ENCODE data around the gene SORBS2. TPM values are rescaled to one million over a fixed set of nuclear protein-coding genes. Genes with fewer than 3 reads are reported as not detected.

Gene SORBS2
- total RNA-seq, 1 experiment from 2014 or later: 0.34 TPM

GRCh38 chr4:185689407-185689806, 122.6 kb downstream of the SORBS2 start:
- no peak overlapping the region for H3K27ac ChIP-seq (ENCODE audit: low read depth, low read length)
- H3K36me3 ChIP-seq (ENCODE audit: control insufficient read depth in 1 of 2, insufficient read depth in 2 of 2, low read length in 2 of 2): no peaks in the 10 kb centered on the region
- DNase-seq (ENCODE audit: low read depth, low spot score) (no peak), ATAC-seq (no peak)
- H2AFZ ChIP-seq (ENCODE audit: low read depth, low read length, poor library complexity, severe bottlenecking): no peak overlapping the region
- CTCF ChIA-PET: no interaction called here
- intact Hi-C loops (cut with micrococcal nuclease): no loop called here
- no peak overlapping the region for H3K4me2 ChIP-seq (ENCODE audit: low read length)
- no peaks in the 10 kb centered on the region for H4K20me1 ChIP-seq (ENCODE audit: insufficient read depth)
- TF ChIP-seq FOSL1 (IDR thresholded peaks at IDR 0.05; ENCODE audit: low read depth) (no peak), EGR1 (IDR thresholded peaks at IDR 0.05; ENCODE audit: low read depth) (no peak), SIN3A (IDR thresholded peaks at IDR 0.05; ENCODE audit: low read depth) (no peak), CEBPB (IDR thresholded peaks at IDR 0.05; ENCODE audit: low read depth) (no peak), POLR2A (IDR thresholded peaks at IDR 0.05; ENCODE audit: borderline replicate concordance, extremely low read depth, insufficient read depth, insufficient read length) (no peak)
- TF ChIP-seq, protein P1, sequence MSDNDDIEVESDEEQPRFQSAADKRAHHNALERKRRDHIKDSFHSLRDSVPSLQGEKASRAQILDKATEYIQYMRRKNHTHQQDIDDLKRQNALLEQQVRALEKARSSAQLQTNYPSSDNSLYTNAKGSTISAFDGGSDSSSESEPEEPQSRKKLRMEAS (IDR thresholded peaks at IDR 0.05): no peak
- BruUV-seq (replicated peaks): no TSS peak
- H3K4me1 ChIP-seq (ENCODE audit: control insufficient read depth in 1 of 2, insufficient read depth in 2 of 2, low read length in 2 of 2): no peaks in the 10 kb centered on the region
- H3K9me2 ChIP-seq (ENCODE audit: insufficient read depth): no peaks in the 10 kb centered on the region
- no peaks in the 10 kb centered on the region; the same call in 1 of the 2 replicates for H3K27me3 ChIP-seq (ENCODE audit: insufficient read depth, low read length)
- POLR2A ChIA-PET: no interaction called here
- H3K4me3 ChIP-seq (replicated peaks in 1 of 2; ENCODE audit: low read depth in 1 of 2, low read length in 2 of 2): no peak overlapping the region
- H3K79me2 ChIP-seq (ENCODE audit: insufficient read depth, low read length): no peaks in the 10 kb centered on the region
- no peak overlapping the region for H3K9ac ChIP-seq (ENCODE audit: low read length)
- no peaks in the 10 kb centered on the region for H3K9me3 ChIP-seq (ENCODE audit: control insufficient read depth in 1 of 2, insufficient read depth in 1 of 2, low read depth in 1 of 2, low read length in 2 of 2)
- RAD21 ChIA-PET (ENCODE audit: low non-redundant PET in 1 of 2, low total read pairs in 2 of 2, uncharacterized antibody in 2 of 2, unreplicated experiment in 2 of 2): no interaction called here

- ChIA-PET CTCF (no interaction called here), RAD21 (ENCODE audit: low non-redundant PET in 1 of 2, low total read pairs in 2 of 2, uncharacterized antibody in 2 of 2, unreplicated experiment in 2 of 2) (no interaction called here), POLR2A (no interaction called here)
- Histone ChIP-seq H3K9me3 (ENCODE audit: control insufficient read depth in 1 of 2, insufficient read depth in 1 of 2, low read depth in 1 of 2, low read length in 2 of 2) (no peaks in the 10 kb centered on the region), H2AFZ (ENCODE audit: low read depth, low read length, poor library complexity, severe bottlenecking) (no peak overlapping the region), H4K20me1 (ENCODE audit: insufficient read depth) (no peaks in the 10 kb centered on the region), H3K79me2 (ENCODE audit: insufficient read depth, low read length) (no peaks in the 10 kb centered on the region), H3K4me1 (ENCODE audit: control insufficient read depth in 1 of 2, insufficient read depth in 2 of 2, low read length in 2 of 2) (no peaks in the 10 kb centered on the region), H3K36me3 (ENCODE audit: control insufficient read depth in 1 of 2, insufficient read depth in 2 of 2, low read length in 2 of 2) (no peaks in the 10 kb centered on the region), H3K4me2 (ENCODE audit: low read length) (no peak overlapping the region), H3K27ac (ENCODE audit: low read depth, low read length) (no peak overlapping the region), H3K27me3 (ENCODE audit: insufficient read depth, low read length) (no peaks in the 10 kb centered on the region), H3K9ac (ENCODE audit: low read length) (no peak overlapping the region), H3K4me3 (replicated peaks in 1 of 2; ENCODE audit: low read depth in 1 of 2, low read length in 2 of 2) (no peak overlapping the region), H3K9me2 (ENCODE audit: insufficient read depth) (no peaks in the 10 kb centered on the region)
- ATAC-seq (no peak), DNase-seq (ENCODE audit: low read depth, low spot score) (no peak)
- intact Hi-C loops (cut with micrococcal nuclease): no loop called here
- BruUV-seq (replicated peaks): no TSS peak
- TF ChIP-seq ZBTB33 (IDR thresholded peaks at IDR 0.05; ENCODE audit: extremely low read depth, insufficient replicate concordance, low read length) (no peak), FOSL1 (IDR thresholded peaks at IDR 0.05; ENCODE audit: low read depth) (no peak), SRF (IDR thresholded peaks at IDR 0.05; ENCODE audit: low read depth) (no peak), YY1 (IDR thresholded peaks at IDR 0.05; ENCODE audit: extremely low read depth, insufficient replicate concordance, low read depth, low read length) (no peak), TCF7L2 (IDR thresholded peaks at IDR 0.05; ENCODE audit: borderline replicate concordance, extremely low read depth, insufficient read depth, insufficient read length) (no peak), ZFX (IDR thresholded peaks at IDR 0.05) (no peak), CEBPB (IDR thresholded peaks at IDR 0.05; ENCODE audit: low read depth) (no peak), EGR1 (IDR thresholded peaks at IDR 0.05; ENCODE audit: low read depth) (no peak), RAD21 (IDR thresholded peaks at IDR 0.05; ENCODE audit: low read depth) (no peak), ZNF274 (IDR thresholded peaks at IDR 0.05; ENCODE audit: low read depth, low read length) (no peak), EZH2phosphoT487 (IDR thresholded peaks at IDR 0.05; ENCODE audit: borderline replicate concordance) (no peak), POLR2A (IDR thresholded peaks at IDR 0.05; ENCODE audit: borderline replicate concordance, extremely low read depth, insufficient read depth, insufficient read length) (no peak), SIN3A (IDR thresholded peaks at IDR 0.05; ENCODE audit: low read depth) (no peak), POLR2AphosphoS5 (IDR thresholded peaks at IDR 0.05; ENCODE audit: low read depth, low read length) (no peak), SP1 (IDR thresholded peaks at IDR 0.05; ENCODE audit: low read depth) (no peak)
- TF ChIP-seq, protein P1 (IDR thresholded peaks at IDR 0.05): no peak
- TF ChIP-seq, protein P2, sequence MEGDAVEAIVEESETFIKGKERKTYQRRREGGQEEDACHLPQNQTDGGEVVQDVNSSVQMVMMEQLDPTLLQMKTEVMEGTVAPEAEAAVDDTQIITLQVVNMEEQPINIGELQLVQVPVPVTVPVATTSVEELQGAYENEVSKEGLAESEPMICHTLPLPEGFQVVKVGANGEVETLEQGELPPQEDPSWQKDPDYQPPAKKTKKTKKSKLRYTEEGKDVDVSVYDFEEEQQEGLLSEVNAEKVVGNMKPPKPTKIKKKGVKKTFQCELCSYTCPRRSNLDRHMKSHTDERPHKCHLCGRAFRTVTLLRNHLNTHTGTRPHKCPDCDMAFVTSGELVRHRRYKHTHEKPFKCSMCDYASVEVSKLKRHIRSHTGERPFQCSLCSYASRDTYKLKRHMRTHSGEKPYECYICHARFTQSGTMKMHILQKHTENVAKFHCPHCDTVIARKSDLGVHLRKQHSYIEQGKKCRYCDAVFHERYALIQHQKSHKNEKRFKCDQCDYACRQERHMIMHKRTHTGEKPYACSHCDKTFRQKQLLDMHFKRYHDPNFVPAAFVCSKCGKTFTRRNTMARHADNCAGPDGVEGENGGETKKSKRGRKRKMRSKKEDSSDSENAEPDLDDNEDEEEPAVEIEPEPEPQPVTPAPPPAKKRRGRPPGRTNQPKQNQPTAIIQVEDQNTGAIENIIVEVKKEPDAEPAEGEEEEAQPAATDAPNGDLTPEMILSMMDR (IDR thresholded peaks at IDR 0.05 in 2 of 3, conservative IDR thresholded peaks at IDR 0.05 in 1 of 3; ENCODE audit: borderline replicate concordance in 1 of 3, insufficient read depth in 1 of 3, low read depth in 2 of 3, low read length in 2 of 3): no peak
These were observed 126.2 kb downstream of the SORBS2 start for GRCh38 chr4:185685804-185686203.
